RWPE1 (cell line): Measurements from ENCODE around the gene SMYD3.
"Not testable (repeated sequence)": the region's sequence is repeated elsewhere in the genome, so short reads cannot be mapped to it uniquely, and the experiment has no call there.

Source experiments
- CTCF ChIA-PET: fragments of 350-600 bp; sonication (Branson Sonifier 250); formaldehyde crosslinking; extraction: SDS; loops from one replicate; lab custom pipeline; 2021; lab: Yijun Ruan, JAX
- POLR2A ChIA-PET: fragments of 400-600 bp; formaldehyde crosslinking; extraction: SDS; loops from one replicate; lab custom pipeline; 2020; ENCODE audit warnings: antibody characterized with exemption; ENCODE audit not compliant: low non-redundant PET; lab: Yijun Ruan, JAX
- DNase-seq: peaks from one replicate; pipeline ENCODE4 v3.0.0; 2012; ENCODE audit warnings: low spot score
- H3K27ac ChIP-seq: fragments of 450-650 bp; 2 replicates; pipeline ENCODE4 v1.5.1; 2017
- TF ChIP-seq, protein P1 (sequence below): fragments of 450-650 bp; conservative IDR thresholded peaks from 2 replicates; pipeline ENCODE4 v1.5.1; 2017; ENCODE audit warnings: low read depth, mild to moderate bottlenecking

SMYD3 gene

DNA sequence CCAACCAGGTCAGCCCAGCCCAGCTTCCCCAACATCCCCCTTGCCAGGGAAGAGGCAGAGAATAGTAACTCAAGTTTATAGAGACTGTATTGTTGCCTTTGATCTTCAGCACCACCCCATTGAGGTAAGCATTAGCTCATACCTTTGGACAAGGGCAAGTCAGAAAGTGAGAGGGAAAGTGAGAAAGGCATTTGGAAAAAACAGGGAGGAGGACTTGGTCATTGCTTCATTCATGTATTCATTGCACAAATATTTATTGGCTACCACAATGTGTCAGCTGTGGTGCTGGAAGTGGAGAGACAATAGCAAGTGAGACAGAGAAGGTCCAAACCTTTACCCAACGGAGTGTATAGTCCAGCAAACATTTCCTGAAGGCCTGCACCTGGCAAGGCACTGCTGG lies 791.1 kb downstream of the SMYD3 start:
- CTCF ChIA-PET: interaction anchor here (0.6 to 1.1 kb wide), 2 partner anchors 560 to 1161 kb away, joined by 3 to 4 read pairs; no protein-coding TSS in a partner anchor
- TF ChIP-seq, protein P1, sequence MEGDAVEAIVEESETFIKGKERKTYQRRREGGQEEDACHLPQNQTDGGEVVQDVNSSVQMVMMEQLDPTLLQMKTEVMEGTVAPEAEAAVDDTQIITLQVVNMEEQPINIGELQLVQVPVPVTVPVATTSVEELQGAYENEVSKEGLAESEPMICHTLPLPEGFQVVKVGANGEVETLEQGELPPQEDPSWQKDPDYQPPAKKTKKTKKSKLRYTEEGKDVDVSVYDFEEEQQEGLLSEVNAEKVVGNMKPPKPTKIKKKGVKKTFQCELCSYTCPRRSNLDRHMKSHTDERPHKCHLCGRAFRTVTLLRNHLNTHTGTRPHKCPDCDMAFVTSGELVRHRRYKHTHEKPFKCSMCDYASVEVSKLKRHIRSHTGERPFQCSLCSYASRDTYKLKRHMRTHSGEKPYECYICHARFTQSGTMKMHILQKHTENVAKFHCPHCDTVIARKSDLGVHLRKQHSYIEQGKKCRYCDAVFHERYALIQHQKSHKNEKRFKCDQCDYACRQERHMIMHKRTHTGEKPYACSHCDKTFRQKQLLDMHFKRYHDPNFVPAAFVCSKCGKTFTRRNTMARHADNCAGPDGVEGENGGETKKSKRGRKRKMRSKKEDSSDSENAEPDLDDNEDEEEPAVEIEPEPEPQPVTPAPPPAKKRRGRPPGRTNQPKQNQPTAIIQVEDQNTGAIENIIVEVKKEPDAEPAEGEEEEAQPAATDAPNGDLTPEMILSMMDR: no peak
- POLR2A ChIA-PET: no interaction called here
- peak; percentile 59 for DNase-seq
- H3K27ac ChIP-seq: no peak overlapping the region

DNA sequence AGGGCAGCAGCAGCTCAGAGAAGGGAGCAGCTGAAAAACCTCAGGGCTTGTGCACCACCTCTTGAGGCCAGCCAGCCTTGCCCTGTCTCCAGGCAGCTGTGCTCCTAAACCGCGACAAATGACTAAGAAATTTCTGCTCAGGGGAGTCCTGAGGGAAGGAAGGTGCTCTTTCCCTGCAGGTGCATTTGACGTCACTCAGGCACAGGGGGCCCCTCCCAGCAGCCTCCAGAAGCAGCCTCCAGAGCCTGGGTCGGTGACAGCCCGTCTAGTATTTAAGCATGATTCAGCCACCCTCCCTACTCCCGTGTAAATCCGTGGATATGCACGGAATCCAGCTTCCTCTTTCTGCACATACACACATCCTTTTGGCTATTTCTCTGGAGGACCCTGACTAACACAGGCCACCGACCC lies 791.8 kb downstream of the SMYD3 start:
- DNase-seq: no peak
- CTCF ChIA-PET: interaction anchor here (0.5 to 1.1 kb wide), 3 partner anchors 559 to 1161 kb away, joined by 3 to 6 read pairs (median 4); no protein-coding TSS in a partner anchor
- TF ChIP-seq, protein P1: no peak
- POLR2A ChIA-PET: no interaction called here
- no peak overlapping the region for H3K27ac ChIP-seq

DNA sequence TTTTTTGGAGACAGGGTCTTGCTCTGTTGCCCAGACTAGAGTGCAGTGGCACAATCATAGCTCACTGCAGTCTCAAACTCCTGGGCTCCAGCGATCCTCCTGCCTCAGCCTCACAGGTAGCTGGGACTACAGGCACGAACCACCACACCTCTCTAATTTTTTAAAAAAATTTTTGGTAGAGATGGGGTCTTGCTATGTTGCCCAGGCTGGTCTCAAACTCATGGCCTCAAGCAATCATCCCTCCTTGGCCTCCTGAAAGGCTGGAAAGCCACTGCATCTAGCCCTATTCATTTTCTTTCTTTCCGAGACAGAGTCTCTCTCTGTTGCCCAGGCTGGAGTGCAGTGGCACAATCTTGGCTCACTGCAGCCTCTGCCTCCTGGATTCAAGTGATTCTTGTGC lies 793.1 kb downstream of the SMYD3 start:
- DNase-seq, POLR2A ChIA-PET, CTCF ChIA-PET, H3K27ac ChIP-seq: not testable (repeated sequence)

DNA sequence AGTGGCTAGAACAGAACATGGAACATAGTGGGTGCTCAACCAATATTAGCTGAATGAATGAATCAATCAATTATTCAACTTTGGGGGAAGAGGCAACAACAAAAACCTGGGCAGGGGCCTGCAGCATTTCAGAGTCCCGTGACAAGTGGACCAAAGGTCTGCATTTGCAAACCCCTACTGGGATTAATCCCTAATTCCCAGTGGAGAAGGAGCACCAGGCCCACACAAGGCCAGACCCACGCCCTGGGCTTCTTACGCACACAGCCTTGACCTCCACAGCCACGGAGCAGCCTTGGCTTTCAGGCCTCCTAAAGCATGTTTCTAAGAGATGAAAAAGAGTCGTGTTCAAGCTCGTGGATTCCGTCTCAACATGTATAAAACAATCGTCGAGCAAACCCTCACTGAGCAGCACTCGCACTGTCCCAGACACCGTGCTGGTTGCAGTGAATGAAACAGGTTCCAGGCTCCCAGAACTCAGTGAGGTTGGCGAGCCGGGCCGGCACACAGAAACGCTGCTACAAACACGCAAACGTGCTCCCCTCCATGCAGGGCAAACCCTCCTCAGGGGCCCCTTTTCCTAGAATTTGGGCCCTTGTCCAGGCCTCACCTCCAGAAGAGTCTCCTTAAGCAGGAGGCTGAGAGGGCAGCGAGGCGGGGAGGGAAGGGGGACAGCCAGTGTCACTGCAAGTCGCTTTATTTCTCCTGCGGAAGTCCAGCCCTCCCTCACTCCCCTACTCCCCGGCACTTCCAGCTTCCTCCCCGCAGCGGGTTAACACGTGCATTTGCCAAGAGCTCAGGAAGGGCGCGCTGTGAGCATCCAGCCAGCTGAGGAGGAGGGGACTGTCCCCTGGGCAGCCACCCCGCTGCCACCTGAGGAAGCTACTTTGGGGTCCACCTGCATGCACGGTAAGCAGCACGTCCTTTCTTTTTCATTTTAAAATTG lies 795.8 kb downstream of the SMYD3 start:
- POLR2A ChIA-PET: no interaction called here
- TF ChIP-seq, protein P1: no peak
- no peak overlapping the region for H3K27ac ChIP-seq
- CTCF ChIA-PET: no interaction called here
- DNase-seq: no peak

DNA sequence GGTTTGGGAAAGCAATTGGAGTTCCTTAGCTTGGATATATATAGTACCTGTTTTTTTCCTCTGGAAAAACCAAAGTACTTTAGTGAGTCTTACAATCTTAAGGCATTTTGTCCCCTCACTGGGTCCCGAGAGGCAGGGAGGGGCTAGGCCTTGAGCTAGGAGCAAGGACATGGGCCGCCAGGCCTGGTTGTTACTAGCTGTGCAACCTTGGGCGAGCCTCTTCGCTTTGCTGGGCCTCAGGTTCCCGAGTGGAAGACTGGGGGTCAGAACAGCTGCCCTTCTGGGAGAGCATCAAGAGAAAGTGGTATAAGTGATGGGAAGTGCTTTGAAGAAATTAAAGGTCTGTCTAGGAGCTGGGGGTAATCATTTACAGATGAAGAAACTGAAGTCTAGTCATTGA lies 799.1 kb downstream of the SMYD3 start:
- no peak overlapping the region for H3K27ac ChIP-seq
- TF ChIP-seq, protein P1: no peak
- CTCF ChIA-PET: interaction anchor here (0.7 kb wide), 1 partner anchor 491 kb away, joined by 4 read pairs; no protein-coding TSS in a partner anchor
- no peak for DNase-seq
- POLR2A ChIA-PET: no interaction called here

DNA sequence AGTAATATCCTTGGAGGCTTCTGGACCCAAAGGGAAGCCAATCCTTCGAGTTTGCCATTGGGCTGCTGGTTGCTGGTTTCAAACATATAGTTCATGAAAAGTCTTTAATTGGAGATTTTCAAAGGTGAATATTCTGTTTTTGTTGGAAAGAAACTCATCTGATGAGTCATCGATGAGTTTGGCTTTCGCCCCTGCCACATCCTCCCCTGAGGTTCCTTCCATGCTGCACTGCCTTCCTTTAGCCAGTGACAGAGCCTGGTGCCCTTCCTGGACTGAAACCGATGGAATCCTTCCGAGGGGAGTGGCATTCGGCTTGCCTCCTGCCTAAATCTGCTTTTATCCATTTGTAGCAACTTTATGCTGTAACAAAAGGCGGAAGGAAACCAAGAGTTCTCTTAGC lies 802.3 kb downstream of the SMYD3 start:
- peak; percentile 5 for DNase-seq
- H3K27ac ChIP-seq: no peak overlapping the region
- CTCF ChIA-PET: no interaction called here
- POLR2A ChIA-PET: no interaction called here
- TF ChIP-seq, protein P1: no peak

DNA sequence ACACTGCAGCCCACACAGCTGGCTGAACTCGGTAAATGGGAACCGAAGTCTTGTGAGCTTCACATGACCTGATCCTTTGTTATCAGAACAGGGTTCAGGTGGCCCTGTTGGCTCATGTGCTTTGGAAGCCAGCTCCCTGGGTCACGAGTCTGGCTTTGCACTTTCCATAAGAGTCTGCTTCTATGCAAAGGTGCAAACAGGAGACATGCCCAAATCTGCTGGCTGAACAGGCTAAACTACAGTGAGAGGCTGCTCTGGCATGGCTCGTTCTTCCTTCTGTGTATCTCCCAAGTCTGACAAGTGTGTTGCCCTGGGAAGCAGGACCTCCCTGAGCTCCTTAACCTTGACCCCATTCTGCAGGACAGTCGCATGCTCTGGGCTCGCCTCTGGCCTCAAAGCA lies 802.7 kb downstream of the SMYD3 start:
- TF ChIP-seq, protein P1: no peak
- ChIA-PET POLR2A (no interaction called here), CTCF (interaction anchor here (0.6 kb wide), 1 partner anchor 299 kb away, joined by 3 read pairs; no protein-coding TSS in a partner anchor)
- no peak for DNase-seq
- no peak overlapping the region for H3K27ac ChIP-seq
